ENCODE data around the gene BFAR.
"Not testable (repeated sequence)": the region's sequence is repeated elsewhere in the genome, so short reads cannot be mapped to it uniquely, and the experiment has no call there.

BFAR gene

GRCh38 chr16:14636179-14636950 is 3.6 kb downstream of the BFAR start:
- not testable (repeated sequence) for DNase-seq

DNA sequence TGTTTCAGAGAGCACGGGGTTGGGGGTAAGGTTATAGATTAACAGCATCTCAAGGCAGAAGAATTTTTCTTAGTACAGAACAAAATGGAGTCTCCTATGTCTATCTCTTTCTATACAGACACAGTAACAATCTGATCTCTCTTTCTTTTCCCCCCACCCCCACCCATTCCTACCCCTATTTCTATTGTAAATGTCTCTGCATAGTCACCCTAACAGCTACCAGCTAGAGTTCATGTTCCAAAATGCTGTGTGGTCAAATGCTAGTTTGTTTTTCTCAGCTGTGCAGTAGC is 4.1 kb downstream of the BFAR start:
- DNase-seq: not testable (repeated sequence)

GRCh38 chr16:14640538-14640937 is 7.8 kb downstream of the BFAR start:
- peak; percentile 8 to 38 for DNase-seq

GRCh38 chr16:14641206-14641605 is 8.5 kb downstream of the BFAR start:
- DNase-seq: no peak

DNA sequence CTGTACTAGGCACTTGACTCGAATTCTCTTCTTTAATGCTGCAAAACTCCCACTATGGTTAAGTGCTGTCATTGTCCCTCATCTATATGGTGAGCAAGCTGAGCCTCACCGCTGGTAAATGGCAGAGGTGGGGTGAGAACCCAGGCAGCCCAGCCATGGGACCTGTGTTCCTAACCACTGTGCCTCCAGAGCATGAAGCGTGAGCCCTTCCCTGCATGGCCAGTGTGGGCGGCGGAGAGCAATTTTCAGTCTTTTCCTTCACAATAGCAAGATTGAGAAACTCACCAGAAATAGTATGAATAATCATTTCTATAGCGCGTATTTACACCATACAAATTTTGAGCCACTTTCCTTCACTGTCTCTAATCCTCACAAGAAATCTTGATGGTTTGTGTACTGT is 9.2 kb downstream of the BFAR start:
- DNase-seq: no peak

- no peak for DNase-seq
Measured at GRCh38 chr16:14649816-14650215, 17.1 kb downstream of the BFAR start.

- DNase-seq: no peak
Measured at GRCh38 chr16:14650629-14651028, 17.9 kb downstream of the BFAR start.

DNA sequence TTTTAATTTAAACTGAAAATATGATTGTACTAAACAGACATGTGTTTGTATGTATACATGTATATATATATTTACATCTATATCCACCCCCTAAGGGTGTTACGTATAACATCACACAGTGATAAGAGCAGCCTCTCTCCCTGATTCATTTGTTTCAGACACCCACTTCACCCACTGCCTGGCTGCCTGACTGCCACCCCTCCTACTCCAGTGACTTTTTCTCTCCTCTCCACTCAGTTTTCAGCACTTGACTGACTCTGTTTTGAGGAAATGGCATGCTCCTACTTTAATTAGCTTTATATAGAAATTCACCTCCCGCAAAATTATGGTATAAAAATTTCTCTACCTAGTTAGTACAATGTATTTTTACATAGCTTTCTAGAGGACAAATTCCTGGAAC is 20.0 kb downstream of the BFAR start:
- no peak for DNase-seq

DNA sequence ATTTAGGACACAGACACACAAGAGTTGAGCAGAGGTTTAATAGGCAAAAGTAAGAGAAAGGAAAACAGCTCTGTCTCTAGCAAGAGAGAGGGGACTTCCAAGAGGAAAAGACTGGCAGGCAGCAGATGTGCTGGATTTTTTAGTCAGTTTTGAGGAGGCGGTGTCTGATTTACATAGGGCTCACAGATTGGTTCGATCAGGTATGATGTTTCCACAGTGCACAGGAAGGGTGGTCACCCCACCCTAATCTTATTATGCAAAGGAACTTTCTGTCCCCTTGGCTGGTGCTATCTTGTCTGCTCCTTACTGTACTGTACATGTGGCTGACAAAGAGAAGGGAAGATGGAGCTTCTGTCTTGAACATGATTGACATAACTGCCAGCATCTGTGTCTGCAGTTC is 25.3 kb downstream of the BFAR start:
- DNase-seq: no peak

- DNase-seq: no peak
Measured at GRCh38 chr16:14667347-14668266, 34.9 kb downstream of the BFAR start.

- DNase-seq: no peak
Measured at GRCh38 chr16:14668556-14669223, 35.9 kb downstream of the BFAR start.

GRCh38 chr16:14669776-14670175 is 37.0 kb downstream of the BFAR start:
- DNase-seq: no peak

GRCh38 chr16:14672403-14672971 is 39.7 kb downstream of the BFAR start:
- no peak for DNase-seq

- no peak for DNase-seq
Measured at GRCh38 chr16:14676633-14677032, 43.9 kb downstream of the BFAR start.

DNA sequence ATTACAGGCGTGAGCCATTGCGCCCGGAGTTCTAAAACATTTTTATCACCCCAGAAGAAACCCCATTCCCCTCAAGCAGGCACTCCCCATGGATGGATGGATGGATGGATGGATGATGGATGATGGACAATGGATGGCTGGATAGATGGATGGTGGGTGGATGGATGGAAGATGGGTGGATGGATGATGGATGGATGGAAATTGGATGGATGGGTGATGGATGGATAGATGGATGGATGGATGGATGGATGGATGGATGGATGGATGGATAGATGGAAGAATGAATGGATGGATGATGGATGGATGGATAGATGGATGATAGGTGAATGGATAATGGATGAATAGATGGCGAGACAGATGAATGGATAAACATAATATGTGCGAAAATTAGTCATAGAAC is 44.9 kb downstream of the BFAR start:
- no peak for DNase-seq

GRCh38 chr16:14678748-14679497 is 46.2 kb downstream of the BFAR start:
- no peak for DNase-seq

- not testable (repeated sequence) for DNase-seq
Measured at GRCh38 chr16:14680396-14680795, 47.6 kb downstream of the BFAR start.

DNA sequence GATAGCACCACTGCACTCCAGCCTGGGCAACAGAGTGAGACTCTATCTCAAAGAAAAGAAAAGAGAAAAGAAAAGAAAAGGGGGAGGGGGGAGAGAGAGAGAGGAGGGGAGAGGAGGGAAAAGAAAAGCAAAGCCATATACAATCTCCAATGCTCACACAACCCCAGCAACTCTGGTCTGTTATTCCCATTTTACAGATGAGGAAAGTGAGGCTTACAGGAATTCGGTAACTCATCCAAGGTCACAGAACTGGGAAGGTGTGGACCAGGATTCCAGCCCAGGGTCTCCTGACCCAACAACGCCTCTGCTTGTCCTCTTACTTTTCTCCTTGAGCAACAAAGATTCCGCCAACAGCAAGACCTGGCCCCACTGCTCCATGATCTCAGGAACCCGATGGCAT is 48.4 kb downstream of the BFAR start:
- DNase-seq: no peak

GRCh38 chr16:14682121-14682520 is 49.4 kb downstream of the BFAR start:
- no peak for DNase-seq

- DNase-seq: not testable (repeated sequence)
Measured at GRCh38 chr16:14685870-14686793, 53.4 kb downstream of the BFAR start.

- not testable (repeated sequence) for DNase-seq
Measured at GRCh38 chr16:14694129-14694528, 61.4 kb downstream of the BFAR start, which contains the start of gene PLA2G10. PLA2G10 (minus strand) TSS chr16:14694308; CDS start chr16:14694229, 79 bp downstream.
